ENCODE results near the gene NRXN3. TPM values are rescaled to one million over a fixed set of nuclear protein-coding genes. Genes with fewer than 3 reads are reported as not detected.

The NRXN3 gene
- total RNA-seq, 4 donors from 2014 or later: 0.04 to 0.16 TPM; not detected in 2

GRCh38 chr14:78184157-78184556 lies 14.0 kb downstream of the NRXN3 start:
- ATAC-seq: no peak
- intact Hi-C loops (cut with DNase I; ENCODE audit: low total_unique reads): no loop called here
- Histone ChIP-seq H3K36me3 (no peaks in the 10 kb centered on the region), H3K9me3 (no peaks in the 10 kb centered on the region), H3K4me3 (no peak overlapping the region), H3K4me1 (no peaks in the 10 kb centered on the region), H3K27ac (no peak overlapping the region), H3K27me3 (no peaks in the 10 kb centered on the region)
- TF ChIP-seq POLR2A (IDR thresholded peaks at IDR 0.05): no peak
- TF ChIP-seq, protein P1, sequence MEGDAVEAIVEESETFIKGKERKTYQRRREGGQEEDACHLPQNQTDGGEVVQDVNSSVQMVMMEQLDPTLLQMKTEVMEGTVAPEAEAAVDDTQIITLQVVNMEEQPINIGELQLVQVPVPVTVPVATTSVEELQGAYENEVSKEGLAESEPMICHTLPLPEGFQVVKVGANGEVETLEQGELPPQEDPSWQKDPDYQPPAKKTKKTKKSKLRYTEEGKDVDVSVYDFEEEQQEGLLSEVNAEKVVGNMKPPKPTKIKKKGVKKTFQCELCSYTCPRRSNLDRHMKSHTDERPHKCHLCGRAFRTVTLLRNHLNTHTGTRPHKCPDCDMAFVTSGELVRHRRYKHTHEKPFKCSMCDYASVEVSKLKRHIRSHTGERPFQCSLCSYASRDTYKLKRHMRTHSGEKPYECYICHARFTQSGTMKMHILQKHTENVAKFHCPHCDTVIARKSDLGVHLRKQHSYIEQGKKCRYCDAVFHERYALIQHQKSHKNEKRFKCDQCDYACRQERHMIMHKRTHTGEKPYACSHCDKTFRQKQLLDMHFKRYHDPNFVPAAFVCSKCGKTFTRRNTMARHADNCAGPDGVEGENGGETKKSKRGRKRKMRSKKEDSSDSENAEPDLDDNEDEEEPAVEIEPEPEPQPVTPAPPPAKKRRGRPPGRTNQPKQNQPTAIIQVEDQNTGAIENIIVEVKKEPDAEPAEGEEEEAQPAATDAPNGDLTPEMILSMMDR (IDR thresholded peaks at IDR 0.05 in 4 of 5, conservative IDR thresholded peaks at IDR 0.05 in 1 of 5): no peak
- in situ Hi-C loops (cut with MboI; ENCODE audit: low sequenced_read_pairs in 4 of 4): no loop called here
- no peak for DNase-seq

DNA sequence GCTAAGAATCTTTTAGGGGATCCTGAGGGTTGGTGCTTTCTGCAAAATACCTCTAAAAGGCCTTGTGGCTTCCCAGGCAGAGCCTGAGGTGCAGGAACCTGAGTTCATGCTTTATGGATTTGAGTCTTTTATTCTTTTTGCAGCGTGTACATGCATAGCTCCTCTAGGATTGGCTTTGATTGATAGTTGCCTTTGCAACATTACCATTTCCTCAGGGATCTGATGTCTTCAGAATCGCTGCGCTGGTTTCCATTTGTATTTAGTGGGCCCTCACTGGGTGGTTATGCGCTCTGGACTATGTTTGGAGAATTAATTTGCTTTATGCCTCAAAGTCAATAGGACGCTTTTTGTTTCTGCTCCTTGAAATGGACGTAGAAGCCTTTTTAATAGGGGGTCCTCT lies 16.1 kb downstream of the NRXN3 start:
- Histone ChIP-seq H3K36me3 (no peaks in the 10 kb centered on the region), H3K4me1 (no peaks in the 10 kb centered on the region), H3K27me3 (no peaks in the 10 kb centered on the region), H3K9me3 (no peaks in the 10 kb centered on the region), H3K27ac (no peak overlapping the region), H3K4me3 (no peak overlapping the region)
- intact Hi-C loops (cut with DNase I; ENCODE audit: low total_unique reads) (no loop called here), in situ Hi-C loops (cut with MboI; ENCODE audit: low sequenced_read_pairs in 4 of 4) (no loop called here)
- ATAC-seq (no peak), DNase-seq (no peak)
- TF ChIP-seq, protein P1 (IDR thresholded peaks at IDR 0.05 in 4 of 5, conservative IDR thresholded peaks at IDR 0.05 in 1 of 5): no peak
- no peak for TF ChIP-seq POLR2A (IDR thresholded peaks at IDR 0.05)

DNA sequence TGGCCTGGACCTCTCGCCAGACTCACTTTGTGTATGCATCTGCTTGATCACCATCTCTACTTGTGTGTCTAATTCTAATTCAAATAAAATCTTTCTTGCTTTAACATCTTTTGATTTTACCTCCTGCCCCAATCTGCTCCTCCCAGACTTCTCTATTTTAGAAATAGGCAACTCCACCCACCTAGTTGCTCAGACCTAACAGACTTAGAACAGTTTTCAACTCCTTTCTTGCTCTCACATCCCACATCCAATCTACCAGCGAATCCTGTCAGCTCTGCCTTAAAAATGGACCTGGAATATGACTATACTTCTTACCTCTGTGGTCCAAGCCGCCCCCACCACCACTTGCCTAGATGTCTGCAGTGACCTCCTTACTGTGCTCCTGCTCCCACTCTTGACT lies 18.7 kb downstream of the NRXN3 start:
- DNase-seq (no peak), ATAC-seq (no peak)
- no peaks in the 10 kb centered on the region for H3K36me3 ChIP-seq
- no peak overlapping the region for H3K4me3 ChIP-seq
- in situ Hi-C loops (cut with MboI; ENCODE audit: low sequenced_read_pairs in 4 of 4): no loop called here
- H3K4me1 ChIP-seq: no peaks in the 10 kb centered on the region
- H3K9me3 ChIP-seq: no peaks in the 10 kb centered on the region
- H3K27ac ChIP-seq: no peak overlapping the region
- intact Hi-C loops (cut with DNase I; ENCODE audit: low total_unique reads): no loop called here
- TF ChIP-seq POLR2A (IDR thresholded peaks at IDR 0.05): no peak
- TF ChIP-seq, protein P1 (IDR thresholded peaks at IDR 0.05 in 4 of 5, conservative IDR thresholded peaks at IDR 0.05 in 1 of 5): no peak
- H3K27me3 ChIP-seq: no peaks in the 10 kb centered on the region

DNA sequence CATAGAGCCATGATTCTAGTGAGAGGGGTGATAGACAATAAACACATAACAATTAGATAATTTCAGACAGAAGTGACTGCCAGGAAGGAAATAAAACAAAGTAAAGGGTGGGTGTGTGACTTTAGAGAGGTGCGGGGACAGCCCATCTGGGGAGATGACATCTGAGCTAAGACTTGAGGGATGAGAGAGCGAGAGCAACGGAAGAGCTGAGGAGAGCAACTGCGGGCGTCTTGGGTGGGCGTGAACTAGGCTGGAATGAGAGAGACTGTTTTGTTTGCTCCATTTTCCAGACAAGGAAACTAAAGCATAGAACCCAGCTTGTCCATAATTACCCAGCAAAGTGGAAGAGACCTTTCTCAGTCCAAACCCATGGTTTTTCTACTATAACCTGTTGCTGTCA lies 25.3 kb downstream of the NRXN3 start:
- no peaks in the 10 kb centered on the region for H3K4me1 ChIP-seq
- no peaks in the 10 kb centered on the region for H3K27me3 ChIP-seq
- no peak overlapping the region for H3K27ac ChIP-seq
- intact Hi-C loops (cut with DNase I; ENCODE audit: low total_unique reads) (no loop called here), in situ Hi-C loops (cut with MboI; ENCODE audit: low sequenced_read_pairs in 4 of 4) (no loop called here)
- H3K9me3 ChIP-seq: no peaks in the 10 kb centered on the region
- TF ChIP-seq, protein P1 (IDR thresholded peaks at IDR 0.05 in 4 of 5, conservative IDR thresholded peaks at IDR 0.05 in 1 of 5): no peak
- DNase-seq (no peak), ATAC-seq (no peak)
- H3K4me3 ChIP-seq: no peak overlapping the region
- H3K36me3 ChIP-seq: no peaks in the 10 kb centered on the region

DNA sequence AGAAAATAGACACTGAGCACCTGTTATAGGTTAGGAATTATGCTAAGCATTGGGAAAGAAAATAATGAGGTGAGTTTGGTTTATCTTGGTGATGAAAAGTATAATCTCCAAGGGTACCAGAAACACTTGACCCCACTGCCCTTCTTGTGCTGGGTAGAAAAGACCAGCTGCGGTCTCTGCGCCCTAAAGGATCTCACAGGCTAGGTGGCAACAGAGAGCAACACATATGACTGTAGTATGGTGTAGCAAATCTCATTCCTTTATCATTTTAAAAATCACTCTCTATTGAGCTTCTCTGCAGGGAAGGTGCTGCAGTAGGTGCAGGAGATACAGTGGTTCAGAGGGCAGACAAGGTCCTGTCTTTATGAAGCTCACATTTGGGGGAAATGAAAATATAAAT lies 26.1 kb downstream of the NRXN3 start:
- in situ Hi-C loops (cut with MboI; ENCODE audit: low sequenced_read_pairs in 4 of 4): no loop called here
- no peak for DNase-seq
- no peak overlapping the region for H3K4me3 ChIP-seq
- H3K27ac ChIP-seq: no peak overlapping the region
- no peaks in the 10 kb centered on the region for H3K9me3 ChIP-seq
- no peak for ATAC-seq
- intact Hi-C loops (cut with DNase I; ENCODE audit: low total_unique reads): no loop called here
- H3K36me3 ChIP-seq: no peaks in the 10 kb centered on the region
- TF ChIP-seq, protein P1 (IDR thresholded peaks at IDR 0.05 in 4 of 5, conservative IDR thresholded peaks at IDR 0.05 in 1 of 5): no peak
- TF ChIP-seq POLR2A (IDR thresholded peaks at IDR 0.05): no peak
- H3K27me3 ChIP-seq: no peaks in the 10 kb centered on the region
- no peaks in the 10 kb centered on the region for H3K4me1 ChIP-seq
